Retinal pigment epithelial cell (primary cell): ENCODE results near the gene RFX1.

ENCODE experiments used
- DNase-seq: peaks from one replicate; pipeline ENCODE4 v3.0.0-alpha.2; 2010; ENCODE audit warnings: low read depth
- H3K4me3 ChIP-seq: 2 replicates; pipeline ENCODE4 v1.5.1; 2011; ENCODE audit warnings: mild to moderate bottlenecking, low read length, control low read depth, moderate library complexity
- CTCF ChIP-seq: conservative IDR thresholded peaks from 2 replicates; pipeline ENCODE4 v1.5.1; 2011; ENCODE audit warnings: low read depth, low read length, control low read depth, inconsistent platforms

The RFX1 gene

GRCh38 chr19:13952154-13952930, 53.8 kb downstream of the RFX1 start, which contains the start of gene DCAF15:
TSS of gene DCAF15 (plus strand) at chr19:13952509. CDS start at chr19:13952513, 4 bp downstream.
- no peak for TF ChIP-seq CTCF
- peak; percentile 98 for DNase-seq
- peak within 1 kb of the TSS; percentile 77 for H3K4me3 ChIP-seq

GRCh38 chr19:13951799-13952153, 54.3 kb downstream of the RFX1 start:
- TF ChIP-seq CTCF = no peak
- DNase-seq = no peak
- peak overlapping the region; percentile 58 for H3K4me3 ChIP-seq

GRCh38 chr19:13951043-13951442, 55.1 kb downstream of the RFX1 start:
- no peak for DNase-seq
- no peak overlapping the region for H3K4me3 ChIP-seq
- TF ChIP-seq CTCF = no peak

GRCh38 chr19:13946414-13946813, 59.7 kb downstream of the RFX1 start:
- no peak overlapping the region for H3K4me3 ChIP-seq
- no peak for DNase-seq
- TF ChIP-seq CTCF = no peak

GRCh38 chr19:13942023-13942684, 64.0 kb downstream of the RFX1 start:
- no peak for TF ChIP-seq CTCF
- DNase-seq = no peak
- H3K4me3 ChIP-seq = no peak overlapping the region

- no peak for TF ChIP-seq CTCF
- peak; percentile 51 for DNase-seq
- H3K4me3 ChIP-seq = peak within 1 kb of the TSS; percentile 57
These were observed 67.6 kb downstream of the RFX1 start, which contains the start of gene PODNL1 for GRCh38 chr19:13938301-13939064. TSS of gene PODNL1 (minus strand) at chr19:13938417. CDS start at chr19:13938181, 236 bp downstream.
